ENCODE measurements around the gene MED9.

Gene MED9

DNA sequence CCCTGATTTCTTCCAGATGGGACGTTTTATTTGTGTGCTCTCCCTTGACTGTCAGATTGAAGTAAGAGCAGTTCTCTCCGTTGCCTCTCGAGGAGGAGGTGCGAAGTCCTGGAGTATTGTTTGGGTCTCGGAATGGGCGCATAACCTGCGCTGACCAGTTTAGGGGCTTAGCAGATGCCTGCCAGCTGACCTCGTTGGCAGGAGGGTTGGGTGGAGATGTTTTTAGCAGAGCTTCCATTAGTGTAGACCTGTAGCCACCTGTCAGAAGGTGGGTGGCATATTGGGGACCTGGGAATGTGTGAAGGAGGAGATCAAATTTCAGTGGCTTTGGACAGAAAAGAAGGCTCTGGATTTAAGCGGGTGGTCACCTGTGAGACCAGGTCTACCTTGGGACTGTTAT lies 15.8 kb downstream of the MED9 start:
- DNase-seq = no peak

DNA sequence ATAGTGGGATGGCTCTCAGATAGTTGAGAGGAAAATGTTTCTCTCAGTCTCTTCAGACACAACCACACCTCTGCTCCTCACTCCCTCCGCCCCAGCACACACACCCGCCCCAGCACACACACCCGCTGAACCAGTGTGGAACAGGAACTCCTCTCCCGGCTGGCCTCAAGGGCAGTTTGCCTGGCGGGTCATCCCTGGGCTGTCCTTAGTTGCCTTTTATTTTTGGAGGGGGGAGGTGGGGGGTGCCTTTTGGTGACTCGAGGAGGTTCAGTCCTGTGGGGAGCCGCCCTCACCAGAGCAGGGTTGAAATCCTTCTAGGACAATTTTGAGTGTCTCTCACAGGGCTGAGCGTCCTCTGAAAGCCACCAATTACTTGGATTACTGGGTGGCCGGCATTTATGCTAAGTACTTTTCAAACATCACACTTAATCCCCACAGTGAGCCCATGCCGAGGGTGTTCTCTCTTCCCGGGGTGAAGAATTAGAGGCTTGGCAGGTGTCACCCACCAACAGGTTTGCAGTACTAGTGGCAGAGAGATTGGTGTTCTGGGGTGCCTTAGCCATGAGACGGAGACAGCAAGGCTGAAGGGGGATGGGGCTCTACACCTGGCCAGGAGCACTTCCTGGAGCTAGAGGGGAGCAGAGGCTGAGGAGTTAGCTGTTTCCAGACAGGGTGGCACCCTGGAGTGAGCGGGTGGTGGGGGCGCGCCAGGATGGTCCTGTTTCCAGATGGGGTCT lies 16.6 kb downstream of the MED9 start:
- DNase-seq = no peak

DNA sequence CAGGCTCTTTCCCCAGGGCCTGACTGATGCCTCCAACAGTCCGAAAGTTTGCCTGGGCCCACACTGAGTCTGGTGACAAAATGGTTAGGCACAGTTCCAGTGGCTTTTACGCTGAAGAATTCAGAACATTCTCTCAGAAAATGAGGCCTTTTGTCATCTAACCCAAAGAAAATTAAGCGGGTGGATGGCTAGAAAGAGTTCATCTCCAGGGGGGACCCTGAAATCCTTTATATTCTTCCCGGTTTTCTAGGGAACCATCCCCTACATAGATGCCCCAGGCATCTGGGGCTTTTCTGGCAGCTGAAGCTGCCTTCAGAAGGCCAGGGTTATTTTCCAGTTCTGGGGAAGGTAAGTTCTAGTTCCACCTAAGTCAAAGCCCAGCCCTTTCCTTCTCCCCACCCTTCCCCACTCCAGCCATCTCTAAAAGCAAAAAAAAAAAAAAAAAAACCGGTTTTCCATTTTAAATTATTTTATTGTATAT lies 17.2 kb downstream of the MED9 start:
- DNase-seq = no peak

DNA sequence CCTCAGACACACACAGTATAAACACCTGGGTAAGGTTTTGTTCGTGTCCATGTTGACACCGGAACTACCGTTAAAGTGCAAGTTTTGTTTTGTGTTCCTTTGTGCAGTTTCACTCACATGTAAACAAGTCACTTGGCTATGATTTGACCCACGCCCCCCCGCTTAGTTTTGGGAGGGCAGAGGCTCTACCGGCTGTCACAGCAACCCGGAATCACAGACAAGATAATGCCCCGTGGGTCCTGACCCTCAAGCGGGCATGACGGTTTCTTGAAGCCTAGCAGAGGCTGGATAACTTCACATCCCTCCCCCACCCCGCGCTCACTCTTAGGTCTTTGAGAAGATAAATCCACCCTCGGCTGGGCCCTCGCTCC lies 17.7 kb downstream of the MED9 start:
- no peak for DNase-seq

- peak; percentile 26 for DNase-seq
Observed at GRCh38 chr17:17494870-17495535, 18.2 kb downstream of the MED9 start.

DNA sequence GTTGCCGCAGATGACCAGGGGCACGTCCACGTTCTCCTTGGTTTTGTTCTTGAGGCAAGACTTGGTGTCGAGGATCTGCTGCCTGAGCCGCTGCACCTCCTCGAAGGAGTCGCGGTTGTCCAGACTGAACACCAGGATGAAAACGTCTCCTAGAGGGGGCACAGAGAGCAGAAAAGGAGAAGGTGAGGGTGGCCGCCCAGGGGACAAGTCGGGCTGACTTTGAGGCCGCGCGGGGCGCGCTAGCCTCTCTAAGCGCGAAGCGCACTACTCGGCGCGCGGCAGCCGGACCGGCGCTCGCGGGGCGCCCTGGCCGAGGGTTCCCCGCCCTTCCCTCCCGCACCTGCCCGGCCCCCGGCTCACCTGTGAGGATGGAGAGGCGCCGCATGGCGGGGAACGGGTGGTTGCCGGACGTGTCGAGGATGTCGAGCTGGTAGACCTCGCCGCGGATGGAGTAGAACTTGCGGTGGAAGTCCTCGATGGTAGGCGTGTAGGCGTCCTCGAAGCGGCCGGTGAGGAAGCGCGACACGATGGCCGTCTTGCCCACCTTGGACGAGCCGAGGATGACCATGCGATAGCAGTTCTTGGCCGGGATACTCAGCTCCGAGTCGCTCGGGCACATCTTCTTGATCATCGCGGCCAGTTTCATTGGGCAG lies 18.9 kb downstream of the MED9 start:
- DNase-seq = peak; percentile 8

GRCh38 chr17:17496189-17497064 lies 19.6 kb downstream of the MED9 start, which contains the start of gene RASD1:
Gene RASD1, minus strand, starts transcription at chr17:17496395. Its CDS starts 214 bp downstream, at chr17:17496181.
- DNase-seq = peak; percentile 78

- DNase-seq = peak; percentile 21
Observed at GRCh38 chr17:17497065-17497844, 20.5 kb downstream of the MED9 start.

DNA sequence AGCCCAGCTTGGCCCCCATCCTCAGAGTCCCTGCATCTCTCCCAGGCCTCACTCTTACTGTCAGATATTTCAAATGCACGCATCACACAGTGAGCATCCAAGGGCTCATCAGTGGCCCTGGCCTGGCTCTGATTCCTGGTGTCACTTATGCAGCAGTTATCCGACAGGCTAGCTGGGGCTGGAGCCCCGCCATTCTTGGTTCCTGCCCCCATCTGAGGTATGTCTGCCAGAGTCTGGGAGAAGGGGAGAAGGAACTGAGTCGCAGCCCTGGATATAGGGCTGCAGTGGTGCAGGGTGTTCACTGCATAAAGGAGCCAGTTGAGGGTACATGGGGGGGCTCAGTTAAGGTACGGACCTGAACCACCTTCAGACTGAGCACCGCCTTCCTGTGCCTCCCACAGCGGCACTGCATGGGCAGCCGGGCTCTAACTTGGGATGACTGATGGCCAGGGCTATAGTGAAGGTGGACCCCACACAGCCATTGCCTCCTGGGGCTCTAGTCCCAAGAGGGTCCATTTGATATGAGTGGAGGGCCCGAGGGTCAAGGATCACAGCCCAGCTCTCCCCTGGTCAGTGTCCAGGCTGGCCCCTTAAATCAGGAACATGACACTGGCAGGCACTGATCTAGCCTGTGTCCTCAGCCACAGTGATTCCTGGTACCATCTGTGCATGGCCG lies 21.2 kb downstream of the MED9 start:
- no peak for DNase-seq

GRCh38 chr17:17498606-17499301 lies 22.0 kb downstream of the MED9 start:
- DNase-seq = no peak

DNA sequence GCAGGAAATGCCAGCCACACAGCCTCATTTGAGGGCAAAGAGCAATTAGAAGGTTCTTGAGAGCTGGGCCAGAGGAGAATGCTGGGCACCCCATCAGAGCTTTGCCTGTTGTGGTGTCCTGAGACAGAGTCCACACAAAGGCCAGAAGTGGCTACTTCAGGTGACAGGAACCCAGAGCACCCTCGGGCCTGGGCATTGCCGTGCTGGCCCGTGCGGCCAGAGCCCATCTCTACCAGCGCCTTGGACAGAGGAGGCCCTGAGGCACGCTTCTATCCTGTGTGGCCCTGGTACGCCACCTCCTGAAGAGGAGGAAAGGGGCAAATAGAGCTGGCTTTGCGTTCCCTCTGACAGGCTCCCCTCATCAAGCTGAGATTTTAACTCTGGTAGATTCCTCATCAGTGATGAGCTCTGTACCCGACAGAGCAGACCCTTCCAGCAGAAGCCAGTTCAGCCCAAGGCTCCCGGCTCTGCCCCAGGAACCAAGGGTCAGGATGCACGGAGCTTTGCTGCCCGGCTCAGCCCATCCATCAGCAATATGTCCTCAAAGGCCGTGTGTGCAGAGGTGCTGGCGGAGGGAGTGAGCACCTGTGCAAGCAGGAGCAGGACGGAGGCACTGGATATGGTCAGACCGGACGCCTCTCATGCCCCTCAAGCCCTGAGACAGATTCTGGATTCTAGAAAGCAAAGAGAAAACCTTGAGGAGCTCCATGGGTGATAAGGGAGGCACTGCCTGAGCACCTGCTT lies 22.8 kb downstream of the MED9 start:
- DNase-seq = no peak

- DNase-seq = no peak
Observed at GRCh38 chr17:17500999-17501605, 24.3 kb downstream of the MED9 start.

- no peak for DNase-seq
Observed at GRCh38 chr17:17502741-17503565, 26.2 kb downstream of the MED9 start.

DNA sequence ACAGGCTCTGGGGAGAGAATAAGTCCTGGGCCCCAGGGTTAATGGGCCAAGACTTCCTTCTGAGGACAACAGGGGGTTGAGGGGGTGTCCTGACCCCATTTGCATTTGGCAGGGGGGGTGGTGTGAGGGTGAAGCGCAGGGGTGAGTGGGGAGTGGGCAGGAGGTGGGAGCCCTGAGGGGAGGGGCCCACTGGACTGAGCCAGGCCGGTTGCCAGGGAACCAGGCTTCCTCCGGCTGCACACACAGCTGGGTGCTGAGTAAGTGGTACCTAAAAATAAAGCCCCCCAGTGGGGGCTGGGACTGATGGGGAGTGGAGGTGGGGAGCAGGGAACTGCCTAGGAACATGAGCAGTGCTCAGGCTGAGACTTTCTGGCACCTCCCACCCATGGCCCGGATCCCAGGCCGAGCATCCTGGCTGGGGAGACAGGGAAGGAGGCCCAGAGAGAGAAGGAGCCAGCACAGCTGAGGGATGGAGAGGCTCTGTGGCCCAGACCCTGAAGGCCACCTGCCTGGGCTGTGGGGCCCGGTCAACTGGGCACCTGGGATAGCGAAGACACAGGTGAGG lies 26.8 kb downstream of the MED9 start:
- no peak for DNase-seq

- no peak for DNase-seq
Observed at GRCh38 chr17:17504341-17505140, 27.7 kb downstream of the MED9 start.

DNA sequence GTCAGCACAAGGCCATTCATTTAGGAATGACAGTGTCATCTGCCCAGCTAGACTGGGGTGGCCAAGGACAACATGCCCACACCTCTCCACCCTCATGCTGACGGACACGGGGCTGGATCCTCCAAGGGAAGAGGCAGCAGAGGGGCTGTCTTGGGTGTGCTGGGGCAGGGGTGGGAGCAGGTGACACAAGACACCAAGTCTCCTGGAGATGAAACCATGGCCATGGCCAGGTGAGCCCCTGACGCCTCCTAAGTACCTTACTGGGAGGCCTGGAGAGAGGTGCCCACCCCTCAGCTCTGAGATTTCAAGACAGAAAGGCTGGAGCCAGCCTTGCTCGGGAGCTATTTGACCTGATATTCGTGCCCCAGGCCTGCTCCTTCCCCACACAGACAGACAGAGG lies 28.4 kb downstream of the MED9 start:
- DNase-seq = no peak

DNA sequence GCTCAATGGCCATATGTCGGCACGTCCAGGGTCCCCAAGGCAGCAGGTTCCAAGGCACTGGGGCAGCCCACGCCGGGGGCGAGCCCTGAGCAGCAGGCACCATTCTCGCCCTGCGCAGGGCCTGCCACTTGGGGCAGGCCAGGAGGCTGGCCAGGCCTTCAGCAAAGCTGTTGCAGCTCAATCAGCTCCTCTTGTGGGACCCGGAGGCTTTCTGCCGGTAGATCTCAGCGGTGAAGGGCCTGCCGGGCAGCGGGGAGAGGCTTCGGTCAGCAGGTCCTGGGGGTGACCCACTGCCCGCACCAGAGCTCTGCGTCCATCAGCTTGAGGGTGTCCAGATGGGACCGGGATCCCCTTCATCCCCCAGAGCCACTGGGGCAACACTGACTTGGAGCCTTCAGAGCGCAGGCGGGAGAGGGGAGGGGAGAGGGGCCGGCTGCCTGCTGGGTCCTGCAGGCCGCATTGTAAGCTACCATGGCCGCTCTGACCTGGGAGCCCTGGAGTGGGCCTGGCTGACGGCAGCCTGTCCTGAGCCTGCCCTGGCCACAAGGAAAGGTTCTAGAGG lies 28.9 kb downstream of the MED9 start:
- no peak for DNase-seq
